ENCODE data around the gene CLIC1.

DNA sequence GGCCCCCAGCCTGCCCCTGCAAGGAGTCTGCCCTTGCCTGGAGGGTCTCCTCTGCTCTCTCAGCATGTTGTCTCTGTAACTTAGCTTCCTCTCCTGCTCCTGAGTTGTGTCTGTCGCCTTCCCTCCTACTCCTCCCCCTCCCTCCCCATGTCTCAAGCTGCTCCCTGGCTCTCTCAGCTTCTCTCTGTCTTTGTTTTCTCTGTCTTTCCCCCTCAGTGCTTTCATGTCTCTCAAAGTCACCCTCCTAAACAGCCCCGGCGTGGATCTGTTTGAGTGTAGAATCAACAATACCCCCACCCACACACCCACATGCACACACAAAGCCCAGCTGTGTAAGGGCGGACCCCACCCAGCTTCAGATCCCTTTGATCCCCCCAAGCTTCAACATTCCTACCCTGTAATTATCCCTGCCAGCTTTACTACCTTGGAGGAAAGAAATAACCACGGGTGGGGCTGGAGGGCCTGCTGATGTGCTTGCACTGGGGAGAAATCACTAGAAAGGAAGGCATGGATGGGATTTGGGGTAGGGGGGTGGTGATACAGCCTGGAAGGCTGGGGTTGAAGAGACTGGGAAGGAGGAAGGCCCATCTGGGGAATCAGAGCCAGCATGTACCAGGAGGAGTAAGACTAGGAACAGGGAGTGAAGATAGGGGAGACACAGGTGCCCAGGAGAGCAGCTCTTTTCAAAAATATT, 22.2 kb downstream of the CLIC1 start:
- TF ChIP-seq BMI1 (IDR thresholded peaks at IDR 0.05; ENCODE audit: borderline replicate concordance) (no peak), IRF4 (IDR thresholded peaks at IDR 0.05; ENCODE audit: low read depth, low read length) (no peak), TAF1 (IDR thresholded peaks at IDR 0.05; ENCODE audit: borderline replicate concordance, low read depth, low read length) (no peak), SMC3 (IDR thresholded peaks at IDR 0.05; ENCODE audit: borderline replicate concordance, low read length) (no peak), RBBP5 (conservative IDR thresholded peaks at IDR 0.05) (no peak), POLR2AphosphoS5 (IDR thresholded peaks at IDR 0.05; ENCODE audit: low read length) (no peak), POLR2A (IDR thresholded peaks at IDR 0.05; ENCODE audit: low read depth, low read length) (no peak)

Data from GM12878 (cell line).